SH-SY5Y (cell line): ENCODE data around the gene ARHGEF4.

Experiments
- GATA2 ChIP-seq: IDR thresholded peaks from 2 replicates; pipeline ENCODE4 v1.6.1; 2011; ENCODE audit warnings: mild to moderate bottlenecking, low read depth, low read length
- GATA3 ChIP-seq: IDR thresholded peaks from 2 replicates; pipeline ENCODE4 v1.6.1; 2011; ENCODE audit warnings: low read depth, mild to moderate bottlenecking, low read length, moderate library complexity

ARHGEF4 gene

GRCh38 chr2:130836501-130837174, at the start of gene ARHGEF4:
ARHGEF4 (plus strand) TSS chr2:130836914; CDS start chr2:130836954, 40 bp downstream.
- TF ChIP-seq GATA3 (no peak), GATA2 (no peak)

- TF ChIP-seq GATA3: no peak
- no peak for TF ChIP-seq GATA2
These were observed 48.9 kb upstream of the ARHGEF4 start for GRCh38 chr2:130787841-130788240.

GRCh38 chr2:130790312-130790711, 46.4 kb upstream of the ARHGEF4 start:
- TF ChIP-seq GATA2: no peak
- TF ChIP-seq GATA3: no peak

GRCh38 chr2:130790804-130791616, 45.7 kb upstream of the ARHGEF4 start:
- no peak for TF ChIP-seq GATA2
- TF ChIP-seq GATA3: no peak

- TF ChIP-seq GATA2 (no peak), GATA3 (no peak)
These were observed 45.1 kb upstream of the ARHGEF4 start for GRCh38 chr2:130791617-130791939.

GRCh38 chr2:130795431-130795830, 41.3 kb upstream of the ARHGEF4 start:
- TF ChIP-seq GATA2: no peak
- no peak for TF ChIP-seq GATA3

- TF ChIP-seq GATA3: no peak
- TF ChIP-seq GATA2: no peak
These were observed 40.4 kb upstream of the ARHGEF4 start for GRCh38 chr2:130796290-130796689.

GRCh38 chr2:130797493-130798435, 39.0 kb upstream of the ARHGEF4 start:
- TF ChIP-seq GATA2 (no peak), GATA3 (no peak)

GRCh38 chr2:130798472-130799218, 38.1 kb upstream of the ARHGEF4 start:
- TF ChIP-seq GATA2 (no peak), GATA3 (no peak)

GRCh38 chr2:130799295-130799694, 37.4 kb upstream of the ARHGEF4 start:
- TF ChIP-seq GATA2 (no peak), GATA3 (no peak)

- TF ChIP-seq GATA2 (no peak), GATA3 (no peak)
These were observed 31.1 kb upstream of the ARHGEF4 start for GRCh38 chr2:130805613-130806012.

GRCh38 chr2:130806370-130806769, 30.3 kb upstream of the ARHGEF4 start:
- TF ChIP-seq GATA2 (no peak), GATA3 (no peak)

GRCh38 chr2:130807659-130808385, 28.9 kb upstream of the ARHGEF4 start:
- TF ChIP-seq GATA3 (no peak), GATA2 (no peak)
